Measurements from ENCODE around the gene TPCN1. TPM values are rescaled to one million over a fixed set of nuclear protein-coding genes. Genes with fewer than 3 reads are reported as not detected.

TPCN1 gene
- total RNA-seq, 1 experiment from 2014 or later = 32.7 TPM

DNA sequence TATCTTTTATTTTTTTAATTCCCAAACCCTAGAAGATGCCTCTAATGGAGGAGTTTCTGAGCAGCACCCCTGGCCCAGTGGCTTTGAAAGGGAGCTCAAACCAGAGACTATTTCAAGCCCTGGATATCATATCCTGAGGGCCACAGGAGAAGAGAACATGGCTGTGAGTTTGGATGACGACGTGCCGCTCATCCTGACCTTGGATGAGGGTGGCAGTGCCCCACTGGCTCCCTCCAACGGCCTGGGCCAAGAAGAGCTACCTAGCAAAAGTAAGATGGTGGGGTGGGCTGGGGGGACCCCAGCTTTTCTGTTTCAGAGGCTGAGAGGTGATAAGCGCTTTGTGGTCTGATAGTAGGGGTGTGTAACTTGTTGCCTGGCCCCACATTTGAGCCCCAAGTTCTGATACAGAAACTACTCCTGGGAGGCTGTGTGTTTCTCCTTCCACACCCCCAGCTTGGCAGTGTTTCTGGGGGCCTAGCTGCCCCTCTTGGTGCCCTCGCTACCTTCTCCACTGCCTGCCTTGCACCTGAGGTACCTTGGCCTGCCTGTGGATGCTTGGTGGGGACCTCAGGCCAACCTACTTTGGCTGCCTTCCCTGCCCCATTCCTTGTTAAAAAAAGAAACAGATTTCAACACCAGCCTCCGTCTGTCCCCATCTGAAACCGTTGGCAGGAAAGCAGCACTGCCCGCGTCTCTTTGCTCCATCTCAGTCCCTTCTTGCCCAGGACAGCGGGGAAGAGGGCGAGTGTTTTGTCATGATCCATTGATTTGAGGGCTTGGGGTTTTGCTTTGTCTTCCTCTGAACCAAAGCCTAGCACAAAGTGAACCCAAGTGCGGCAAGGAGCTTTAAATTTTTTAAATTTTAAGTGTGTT lies 5.7 kb downstream of the TPCN1 start (continued):
- TF ChIP-seq, protein P1, sequence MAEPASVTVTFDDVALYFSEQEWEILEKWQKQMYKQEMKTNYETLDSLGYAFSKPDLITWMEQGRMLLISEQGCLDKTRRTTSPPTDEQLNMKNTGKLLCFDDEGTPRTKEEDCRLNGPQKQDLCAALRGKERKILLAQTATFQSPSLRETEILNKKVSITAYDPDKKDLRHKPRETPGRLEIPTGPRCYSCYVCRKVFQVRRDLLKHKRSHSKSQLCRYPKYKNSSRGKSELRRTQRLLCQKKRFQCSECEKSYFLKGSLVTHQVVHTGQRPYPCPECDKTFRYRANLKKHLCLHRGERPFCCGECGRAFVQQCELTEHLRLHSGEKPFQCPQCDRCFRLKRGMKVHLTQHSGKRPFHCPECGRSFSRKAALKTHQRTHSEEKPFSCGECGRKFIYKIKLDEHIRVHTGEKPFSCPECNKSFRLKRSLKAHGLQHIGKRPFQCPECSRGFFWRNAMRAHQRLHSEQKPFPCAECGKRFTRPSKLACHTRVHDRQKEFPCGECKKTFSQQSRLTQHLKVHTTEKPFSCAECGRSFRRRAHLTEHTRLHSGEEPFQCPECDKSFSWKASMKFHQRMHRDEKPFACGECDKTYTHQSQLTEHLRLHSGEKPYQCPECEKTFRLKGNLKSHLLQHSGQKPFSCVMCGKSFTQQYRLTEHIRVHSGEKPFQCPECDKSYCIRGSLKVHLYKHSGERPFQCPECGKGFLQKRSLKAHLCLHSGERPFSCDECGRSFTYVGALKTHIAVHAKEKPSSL (CRISPR knock-in tag; conservative IDR thresholded peaks at IDR 0.05) = no peak
- no peak for TF ChIP-seq RELA (CRISPR knock-in tag; IDR thresholded peaks at IDR 0.05; ENCODE audit: borderline replicate concordance)

DNA sequence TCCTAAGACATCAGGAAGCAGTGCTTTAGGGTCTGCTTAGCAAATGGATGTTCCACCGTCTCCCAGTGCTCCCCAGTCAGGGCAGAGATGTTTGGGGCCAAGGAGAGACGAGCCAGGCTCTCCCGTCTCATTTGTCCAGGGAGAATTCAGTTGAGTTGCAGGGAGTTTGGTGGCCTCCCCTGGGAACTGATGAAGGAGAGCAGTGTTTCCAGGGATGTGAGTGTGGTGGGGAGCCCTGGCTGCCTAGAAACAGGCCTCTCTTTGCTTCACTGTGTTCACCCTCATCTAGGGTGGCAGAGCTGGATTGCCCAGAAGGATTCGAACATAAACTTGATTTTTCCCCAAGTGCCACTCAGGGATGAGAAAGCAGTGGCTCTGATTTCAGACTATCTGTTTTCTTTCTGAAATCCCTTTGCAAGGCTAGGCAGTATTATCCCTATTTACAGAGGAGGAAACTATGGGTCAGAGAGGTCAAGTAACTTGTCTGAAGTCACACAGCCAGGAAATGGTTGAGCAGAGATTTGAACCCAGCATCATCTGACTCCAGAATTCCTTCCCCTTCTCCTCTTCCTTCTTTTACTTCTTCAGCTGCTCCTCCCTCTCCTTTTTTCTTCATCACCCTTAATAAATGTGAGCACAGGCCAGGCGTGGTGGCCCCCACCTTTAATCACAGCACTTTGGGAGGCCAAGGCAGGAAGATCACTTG lies 6.6 kb downstream of the TPCN1 start:
- no peak for ATAC-seq
- ChIA-PET POLR2A (no interaction called here), CTCF (no interaction called here)
- peaks cover 19% of the 10 kb centered on the region for H3K4me1 Mint-ChIP-seq
- no peak overlapping the region for H3K4me3 Mint-ChIP-seq
- no peak for TF ChIP-seq FOXJ3 (CRISPR knock-in tag; IDR thresholded peaks at IDR 0.05; ENCODE audit: borderline replicate concordance)
- TF ChIP-seq, protein P2, sequence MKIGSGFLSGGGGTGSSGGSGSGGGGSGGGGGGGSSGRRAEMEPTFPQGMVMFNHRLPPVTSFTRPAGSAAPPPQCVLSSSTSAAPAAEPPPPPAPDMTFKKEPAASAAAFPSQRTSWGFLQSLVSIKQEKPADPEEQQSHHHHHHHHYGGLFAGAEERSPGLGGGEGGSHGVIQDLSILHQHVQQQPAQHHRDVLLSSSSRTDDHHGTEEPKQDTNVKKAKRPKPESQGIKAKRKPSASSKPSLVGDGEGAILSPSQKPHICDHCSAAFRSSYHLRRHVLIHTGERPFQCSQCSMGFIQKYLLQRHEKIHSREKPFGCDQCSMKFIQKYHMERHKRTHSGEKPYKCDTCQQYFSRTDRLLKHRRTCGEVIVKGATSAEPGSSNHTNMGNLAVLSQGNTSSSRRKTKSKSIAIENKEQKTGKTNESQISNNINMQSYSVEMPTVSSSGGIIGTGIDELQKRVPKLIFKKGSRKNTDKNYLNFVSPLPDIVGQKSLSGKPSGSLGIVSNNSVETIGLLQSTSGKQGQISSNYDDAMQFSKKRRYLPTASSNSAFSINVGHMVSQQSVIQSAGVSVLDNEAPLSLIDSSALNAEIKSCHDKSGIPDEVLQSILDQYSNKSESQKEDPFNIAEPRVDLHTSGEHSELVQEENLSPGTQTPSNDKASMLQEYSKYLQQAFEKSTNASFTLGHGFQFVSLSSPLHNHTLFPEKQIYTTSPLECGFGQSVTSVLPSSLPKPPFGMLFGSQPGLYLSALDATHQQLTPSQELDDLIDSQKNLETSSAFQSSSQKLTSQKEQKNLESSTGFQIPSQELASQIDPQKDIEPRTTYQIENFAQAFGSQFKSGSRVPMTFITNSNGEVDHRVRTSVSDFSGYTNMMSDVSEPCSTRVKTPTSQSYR (CRISPR knock-in tag; IDR thresholded peaks at IDR 0.05) = no peak
- no peak for TF ChIP-seq IRF2 (CRISPR knock-in tag; IDR thresholded peaks at IDR 0.05; ENCODE audit: borderline replicate concordance, low read depth)
- no peaks in the 10 kb centered on the region for H3K9me3 Mint-ChIP-seq
- 0 out of 2 replicates have a peak overlapping the region, but pooled peaks have one; percentile 12 for H3K27ac Mint-ChIP-seq
- H3K27me3 Mint-ChIP-seq (ENCODE audit: low read depth) = no peaks in the 10 kb centered on the region
- no peak for DNase-seq (ENCODE audit: low spot score)
- H3K36me3 Mint-ChIP-seq = peaks cover 38% of the 10 kb centered on the region

DNA sequence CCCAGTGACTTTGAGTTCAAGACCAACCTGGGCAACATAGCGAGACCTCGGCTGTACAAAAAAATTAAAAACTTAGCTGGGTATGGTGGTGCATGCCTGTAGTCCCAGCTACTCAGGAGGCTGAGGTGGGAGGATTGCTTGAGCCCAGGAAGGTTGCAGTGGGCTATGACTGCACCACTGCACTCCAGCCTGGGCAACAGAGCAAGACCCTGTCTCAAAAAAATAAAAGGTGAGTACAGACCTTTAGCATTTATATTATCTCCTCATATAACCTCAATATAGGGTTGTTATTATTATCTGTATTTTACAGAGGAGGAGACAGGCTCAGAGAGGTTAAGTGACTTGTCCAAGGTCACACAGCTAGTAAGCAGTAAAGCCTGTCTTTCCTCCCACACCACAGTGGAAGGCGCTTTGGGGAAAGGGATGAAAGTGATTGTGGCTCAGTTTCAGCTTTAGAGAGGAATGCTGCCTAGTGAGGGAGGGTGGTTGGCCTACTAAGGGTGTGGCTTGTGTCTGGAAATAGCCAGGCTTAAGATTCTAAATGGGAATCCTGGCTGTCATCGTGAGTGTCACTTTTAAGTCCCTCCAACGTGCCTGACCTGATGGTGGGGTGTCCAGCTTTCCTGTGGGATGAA lies 7.2 kb downstream of the TPCN1 start:
- H3K4me3 Mint-ChIP-seq = no peak overlapping the region
- TF ChIP-seq ZNF416 (CRISPR knock-in tag; IDR thresholded peaks at IDR 0.05) (no peak), ZNF219 (CRISPR knock-in tag; IDR thresholded peaks at IDR 0.05; ENCODE audit: borderline replicate concordance) (no peak), ZNF121 (CRISPR knock-in tag; IDR thresholded peaks at IDR 0.05) (peak; percentile 27; the same call in 1 of the 2 replicates), OVOL2 (CRISPR knock-in tag; IDR thresholded peaks at IDR 0.05; ENCODE audit: borderline replicate concordance) (no peak), TP53 (CRISPR knock-in tag; IDR thresholded peaks at IDR 0.05) (no peak)
- TF ChIP-seq, protein P3, sequence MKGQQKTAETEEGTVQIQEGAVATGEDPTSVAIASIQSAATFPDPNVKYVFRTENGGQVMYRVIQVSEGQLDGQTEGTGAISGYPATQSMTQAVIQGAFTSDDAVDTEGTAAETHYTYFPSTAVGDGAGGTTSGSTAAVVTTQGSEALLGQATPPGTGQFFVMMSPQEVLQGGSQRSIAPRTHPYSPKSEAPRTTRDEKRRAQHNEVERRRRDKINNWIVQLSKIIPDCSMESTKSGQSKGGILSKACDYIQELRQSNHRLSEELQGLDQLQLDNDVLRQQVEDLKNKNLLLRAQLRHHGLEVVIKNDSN (CRISPR knock-in tag; IDR thresholded peaks at IDR 0.05) = no peak
- TF ChIP-seq, protein P4, sequence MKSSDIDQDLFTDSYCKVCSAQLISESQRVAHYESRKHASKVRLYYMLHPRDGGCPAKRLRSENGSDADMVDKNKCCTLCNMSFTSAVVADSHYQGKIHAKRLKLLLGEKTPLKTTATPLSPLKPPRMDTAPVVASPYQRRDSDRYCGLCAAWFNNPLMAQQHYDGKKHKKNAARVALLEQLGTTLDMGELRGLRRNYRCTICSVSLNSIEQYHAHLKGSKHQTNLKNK (CRISPR knock-in tag; IDR thresholded peaks at IDR 0.05) = no peak
- no peaks in the 10 kb centered on the region for H3K9me3 Mint-ChIP-seq
- ATAC-seq (no peak), DNase-seq (ENCODE audit: low spot score) (no peak)
- ChIA-PET POLR2A (no interaction called here), CTCF (no interaction called here)
- peaks cover 21% of the 10 kb centered on the region for H3K4me1 Mint-ChIP-seq
- H3K27ac Mint-ChIP-seq = no peak overlapping the region
- H3K36me3 Mint-ChIP-seq = peaks cover 41% of the 10 kb centered on the region
- H3K27me3 Mint-ChIP-seq (ENCODE audit: low read depth) = no peaks in the 10 kb centered on the region
